Measurements from ENCODE around the gene ALG1L2.
"Not testable (repeated sequence)": the region's sequence is repeated elsewhere in the genome, so short reads cannot be mapped to it uniquely, and the experiment has no call there.

GRCh38 chr3:130119824-130120223 is 38.2 kb downstream of the ALG1L2 start:
- TF ChIP-seq MYC (IDR thresholded peaks at IDR 0.05; ENCODE audit: borderline replicate concordance, low read length); CTCF (IDR thresholded peaks at IDR 0.05); CEBPB (IDR thresholded peaks at IDR 0.05); RFX5 (IDR thresholded peaks at IDR 0.05); E2F6 (IDR thresholded peaks at IDR 0.05; ENCODE audit: borderline replicate concordance, low read depth); MAX (IDR thresholded peaks at IDR 0.05); CHD4 (IDR thresholded peaks at IDR 0.05; ENCODE audit: borderline replicate concordance); RAD21 (conservative IDR thresholded peaks at IDR 0.05 in 1 of 2, IDR thresholded peaks at IDR 0.05 in 1 of 2); BHLHE40 (IDR thresholded peaks at IDR 0.05; ENCODE audit: low read depth, low read length); ESRRA (IDR thresholded peaks at IDR 0.05; ENCODE audit: borderline replicate concordance, low read length): not testable (repeated sequence)
